OCI-LY7 (cell line): ENCODE results near the gene MYCBPAP.

Source experiments
- CTCF ChIP-seq: fragments of 200-600 bp; sonication (generic); conservative IDR thresholded peaks from 2 replicates; pipeline ENCODE4 v1.5.1; 2014; ENCODE audit warnings: mild to moderate bottlenecking, antibody characterized with exemption, low read length, moderate library complexity, mixed read lengths
- EZH2phosphoT487 ChIP-seq: fragments of 200-600 bp; sonication (generic); IDR thresholded peaks from 2 replicates; pipeline ENCODE4 v1.6.1; 2018; ENCODE audit warnings: low read depth, borderline replicate concordance, mild to moderate bottlenecking, mixed run types, antibody characterized with exemption, low read length, moderate library complexity, mixed read lengths

DNA sequence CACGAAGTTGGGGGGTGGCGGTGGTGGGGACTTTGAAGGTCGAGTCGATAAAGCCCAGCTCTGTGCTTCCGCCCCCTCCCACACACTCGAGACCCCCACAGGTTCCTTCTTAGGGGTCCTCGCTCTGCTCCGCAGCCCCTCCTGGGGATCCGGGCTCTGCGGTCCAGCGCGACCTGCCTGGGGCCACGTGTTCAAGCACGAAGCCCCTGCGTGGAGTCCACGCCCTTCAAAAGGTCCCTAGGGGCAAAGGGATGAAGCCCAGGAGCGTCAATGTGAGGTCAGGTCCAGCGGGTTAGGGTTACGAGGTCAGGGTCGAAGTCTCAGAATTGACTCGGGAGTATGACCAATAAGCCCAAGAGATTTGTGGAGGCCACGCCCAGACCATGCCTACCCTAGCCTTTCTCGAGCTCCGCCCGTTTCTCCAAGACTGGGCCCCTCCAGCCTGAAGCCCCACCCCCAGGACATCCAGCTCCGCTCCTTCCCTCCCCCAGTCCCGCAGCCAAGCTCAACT, 51.5 kb downstream of the MYCBPAP start:
- no peak for TF ChIP-seq CTCF
- TF ChIP-seq EZH2phosphoT487: no peak
